Measurements from ENCODE around the gene MYRIP. TPM values are rescaled to one million over a fixed set of nuclear protein-coding genes. Genes with fewer than 3 reads are reported as not detected.
A peak's percentile ranks its signal among the peaks of the same experiment; 100 is the strongest.

Gene MYRIP
- total and polyA plus RNA-seq, 12 donors, result 0.45 to 2.7 (median 1.3) TPM

- H3K9me3 ChIP-seq, result no peaks in the 10 kb centered on the region
- intact Hi-C loops (cut with DNase I), result no loop called here
- no peak for TF ChIP-seq CTCF (IDR thresholded peaks at IDR 0.05)
- DNase-seq (no peak), ATAC-seq (no peak)
- no peak overlapping the region for H3K27ac ChIP-seq
- H3K36me3 ChIP-seq, result peaks cover 0 to 6% (median 0%) of the 10 kb centered on the region in 9 donors
- H3K4me1 ChIP-seq, result peaks cover 0 to 5% (median 0%) of the 10 kb centered on the region in 9 donors
- no peaks in the 10 kb centered on the region for H3K27me3 ChIP-seq
- no peak overlapping the region for H3K4me3 ChIP-seq
- 0 to 41% methylated on average over 1 of the region's 1 CpG for WGBS, 2 donors
Measured at GRCh38 chr3:40243056-40243455, 433.6 kb downstream of the MYRIP start.

- H3K27ac ChIP-seq, result peak overlapping the region in 2 of 10 donors; percentile 71 to 76
- no peaks in the 10 kb centered on the region for H3K9me3 ChIP-seq
- intact Hi-C loops (cut with DNase I), result loop anchor here in 3 of 10 donors (2.0 to 5.0 kb wide), 3 partner anchors 59 to 64 kb away; partner anchors contain the start of gene EIF1B (in 1 of the 3)
- H3K4me3 ChIP-seq, result no peak overlapping the region
- 89 to 92% methylated on average over 6 of the region's 6 CpGs for WGBS, 2 donors
- H3K36me3 ChIP-seq, result peaks cover 0 to 6% (median 0%) of the 10 kb centered on the region in 9 donors
- peaks cover 0 to 9% (median 3%) of the 10 kb centered on the region in 9 donors for H3K4me1 ChIP-seq
- TF ChIP-seq CTCF (IDR thresholded peaks at IDR 0.05), result no peak
- H3K27me3 ChIP-seq, result no peaks in the 10 kb centered on the region
- ATAC-seq, result peak in 3 of 8 donors; percentile 39 to 49 (median 44)
- DNase-seq, result no peak
Measured at GRCh38 chr3:40247714-40248454, 438.5 kb downstream of the MYRIP start.

- no peak for TF ChIP-seq CTCF (IDR thresholded peaks at IDR 0.05)
- ATAC-seq, result peak in 4 of 8 donors; percentile 5 to 39 (median 15)
- no peak for DNase-seq
Measured at GRCh38 chr3:40248591-40248990, 439.2 kb downstream of the MYRIP start.

GRCh38 chr3:40249168-40249567, 439.8 kb downstream of the MYRIP start:
- Histone ChIP-seq H3K4me1 (peaks cover 0 to 9% (median 3%) of the 10 kb centered on the region in 9 donors), H3K9me3 (no peaks in the 10 kb centered on the region), H3K4me3 (no peak overlapping the region), H3K27ac (peak overlapping the region in 6 of 10 donors; percentile 26 to 76 (median 64)), H3K27me3 (no peaks in the 10 kb centered on the region), H3K36me3 (peaks cover 0 to 6% (median 0%) of the 10 kb centered on the region in 9 donors)
- no peak for TF ChIP-seq CTCF (IDR thresholded peaks at IDR 0.05)
- intact Hi-C loops (cut with DNase I), result loop anchor here in 3 of 10 donors (2.0 to 5.0 kb wide), 3 partner anchors 58 to 63 kb away; partner anchors contain the start of gene EIF1B (in 1 of the 3)
- WGBS, 2 donors, result 50 to 60% methylated on average over 3 of the region's 3 CpGs
- peak; percentile 17 to 36 for DNase-seq
- ATAC-seq, result peak; percentile 76 to 95 (median 88)

More at GRCh38 chr3:40248591-40248990, 439.2 kb downstream of the MYRIP start:
- Histone ChIP-seq H3K9me3 (no peaks in the 10 kb centered on the region), H3K27ac (peak overlapping the region in 5 of 10 donors; percentile 52 to 76 (median 65)), H3K4me1 (peaks cover 0 to 9% (median 3%) of the 10 kb centered on the region in 9 donors), H3K36me3 (peaks cover 0 to 6% (median 0%) of the 10 kb centered on the region in 9 donors), H3K4me3 (no peak overlapping the region), H3K27me3 (no peaks in the 10 kb centered on the region)
- intact Hi-C loops (cut with DNase I), result loop anchor here in 3 of 10 donors (2.0 to 5.0 kb wide), 3 partner anchors 58 to 64 kb away; partner anchors contain the start of gene EIF1B (in 1 of the 3)

Data from heart right ventricle (tissue), 16 donors.